GM23338 (cell line): Measurements from ENCODE around the gene CD80. TPM values are rescaled to one million over a fixed set of nuclear protein-coding genes. Genes with fewer than 3 reads are reported as not detected.

Experiments
- CREB1 ChIP-seq: fragments of 250-450 bp; sonication (Bioruptor Pico); IDR thresholded peaks from 2 replicates; pipeline ENCODE4 v1.5.0; 2020; ENCODE audit warnings: low read depth, mild to moderate bottlenecking, moderate library complexity
- CTCF ChIP-seq, 2 experiments: fragments of 200-600 bp in 1 of 2; sonication (generic) in 1 of 2; conservative IDR thresholded peaks; 2 replicates each; pipeline versions ENCODE4 v1.5.1 to v1.6.1; 2016 to 2017; ENCODE audit warnings: antibody characterized with exemption in 2 of 2, low read depth in 2 of 2, mild to moderate bottlenecking in 2 of 2, moderate library complexity in 1 of 2
- ETS1 ChIP-seq: IDR thresholded peaks from 2 replicates; pipeline ENCODE4 v1.6.1; 2016; ENCODE audit warnings: antibody characterized with exemption
- EZH2 ChIP-seq: fragments of 200-600 bp; sonication (generic); IDR thresholded peaks from one replicate; pipeline ENCODE4 v1.8.0; 2017; ENCODE audit warnings: antibody characterized with exemption, mild to moderate bottlenecking, low read depth; ENCODE audit not compliant: unreplicated experiment
- POLR2AphosphoS5 ChIP-seq: IDR thresholded peaks from 2 replicates; pipeline ENCODE4 v1.6.1; 2016; ENCODE audit warnings: antibody characterized with exemption, low read depth
- STAT1 ChIP-seq: IDR thresholded peaks from one replicate; pipeline ENCODE4 v1.6.1; 2016; ENCODE audit warnings: antibody characterized with exemption; ENCODE audit not compliant: unreplicated experiment
- ZNF331 ChIP-seq: fragments of 250-450 bp; sonication (Bioruptor Pico); IDR thresholded peaks from 2 replicates; pipeline ENCODE4 v1.5.0; 2020; ENCODE audit warnings: low read depth, mild to moderate bottlenecking, moderate library complexity
- ZNF462 ChIP-seq: fragments of 250-450 bp; sonication (Bioruptor Pico); IDR thresholded peaks from 2 replicates; pipeline ENCODE4 v1.5.0; 2020; ENCODE audit warnings: mild to moderate bottlenecking, moderate library complexity
- polyA plus RNA-seq: library from polyadenylated mRNA; unstranded; fragments of >200 nt; fragmentation: Nextera tagmentation; extraction: Ambion mirVana; gene quantifications from 2 replicates; pipeline ENCODE4 v1.2.1, GENCODE V29; 2016
- total RNA-seq: library from RNA; depleted of rRNA; stranded (reverse); fragments of >200 nt; shearing (Covaris generic); gene quantifications from 2 replicates; pipeline ENCODE4 v1.2.3, GENCODE V29; 2014

CD80 gene
- total and polyA plus RNA-seq, 2 experiments from 2014 or later = not detected

GRCh38 chr3:119571688-119572087, 12.3 kb upstream of the CD80 start (continued):
- TF ChIP-seq ZNF462 (CRISPR knock-in tag) = no peak
- TF ChIP-seq CREB1 = no peak
- TF ChIP-seq POLR2AphosphoS5 = no peak
- TF ChIP-seq ETS1 = no peak
- no peak for TF ChIP-seq CTCF (conservative IDR thresholded peaks at IDR 0.05; ENCODE audit: low read depth in 2 of 2)
- no peak for TF ChIP-seq EZH2
- TF ChIP-seq ZNF331 (CRISPR knock-in tag) = no peak
- TF ChIP-seq STAT1 = no peak
